Measurements from ENCODE around the gene ARPP21.

DNA sequence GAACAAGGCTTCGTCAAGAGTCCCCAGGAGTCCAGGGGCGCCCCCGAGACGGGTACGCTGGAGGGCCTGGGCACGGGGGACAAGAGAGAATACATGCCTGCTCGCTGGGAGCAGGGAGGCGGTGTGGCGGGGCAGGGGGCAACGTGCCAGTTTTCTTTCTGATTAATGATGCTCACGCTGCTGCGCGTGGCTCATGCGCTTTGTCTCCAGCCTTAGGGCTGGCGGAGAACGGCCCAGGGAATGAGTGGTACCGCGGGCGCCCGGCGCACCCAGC is 408 bp upstream of the ARPP21 start:
- TF ChIP-seq POLR2A (IDR thresholded peaks at IDR 0.05): no peak
- TF ChIP-seq, protein P1, sequence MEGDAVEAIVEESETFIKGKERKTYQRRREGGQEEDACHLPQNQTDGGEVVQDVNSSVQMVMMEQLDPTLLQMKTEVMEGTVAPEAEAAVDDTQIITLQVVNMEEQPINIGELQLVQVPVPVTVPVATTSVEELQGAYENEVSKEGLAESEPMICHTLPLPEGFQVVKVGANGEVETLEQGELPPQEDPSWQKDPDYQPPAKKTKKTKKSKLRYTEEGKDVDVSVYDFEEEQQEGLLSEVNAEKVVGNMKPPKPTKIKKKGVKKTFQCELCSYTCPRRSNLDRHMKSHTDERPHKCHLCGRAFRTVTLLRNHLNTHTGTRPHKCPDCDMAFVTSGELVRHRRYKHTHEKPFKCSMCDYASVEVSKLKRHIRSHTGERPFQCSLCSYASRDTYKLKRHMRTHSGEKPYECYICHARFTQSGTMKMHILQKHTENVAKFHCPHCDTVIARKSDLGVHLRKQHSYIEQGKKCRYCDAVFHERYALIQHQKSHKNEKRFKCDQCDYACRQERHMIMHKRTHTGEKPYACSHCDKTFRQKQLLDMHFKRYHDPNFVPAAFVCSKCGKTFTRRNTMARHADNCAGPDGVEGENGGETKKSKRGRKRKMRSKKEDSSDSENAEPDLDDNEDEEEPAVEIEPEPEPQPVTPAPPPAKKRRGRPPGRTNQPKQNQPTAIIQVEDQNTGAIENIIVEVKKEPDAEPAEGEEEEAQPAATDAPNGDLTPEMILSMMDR (IDR thresholded peaks at IDR 0.05): no peak
